ENCODE results near the gene CAPZA2.
"Not testable (repeated sequence)": the region's sequence is repeated elsewhere in the genome, so short reads cannot be mapped to it uniquely, and the experiment has no call there.

GRCh38 chr7:116821647-116822046 is 40.7 kb upstream of the CAPZA2 start:
- not testable (repeated sequence) for TF ChIP-seq CTCF, POLR2A (IDR thresholded peaks at IDR 0.05)
